ENCODE data around the gene KRTAP5-8.
A peak's percentile ranks its signal among the peaks of the same experiment; 100 is the strongest.
"Not testable (repeated sequence)": the region's sequence is repeated elsewhere in the genome, so short reads cannot be mapped to it uniquely, and the experiment has no call there.

The KRTAP5-8 gene

GRCh38 chr11:71543866-71544265 is 6.0 kb downstream of the KRTAP5-8 start:
- DNase-seq (ENCODE audit: low read depth in 2 of 2) = no peak

GRCh38 chr11:71544525-71545214 is 6.8 kb downstream of the KRTAP5-8 start:
- no peak for DNase-seq (ENCODE audit: low read depth in 2 of 2)

GRCh38 chr11:71545405-71545966 is 7.7 kb downstream of the KRTAP5-8 start:
- no peak for DNase-seq (ENCODE audit: low read depth in 2 of 2)

- no peak for DNase-seq (ENCODE audit: low read depth in 2 of 2)
Measured at GRCh38 chr11:71548120-71548519, 10.3 kb downstream of the KRTAP5-8 start, which contains the start of gene KRTAP5-9. Gene KRTAP5-9, plus strand, starts transcription at chr11:71548420. Its CDS starts 238 bp downstream, at chr11:71548658.

GRCh38 chr11:71548716-71549151 is 10.9 kb downstream of the KRTAP5-8 start:
- DNase-seq (ENCODE audit: low read depth in 2 of 2) = no peak

GRCh38 chr11:71551711-71552110 is 13.9 kb downstream of the KRTAP5-8 start:
- no peak for DNase-seq (ENCODE audit: low read depth in 2 of 2)

GRCh38 chr11:71554996-71555395 is 17.2 kb downstream of the KRTAP5-8 start:
- no peak for DNase-seq (ENCODE audit: low read depth in 2 of 2)

GRCh38 chr11:71555508-71555907 is 17.7 kb downstream of the KRTAP5-8 start:
- DNase-seq (ENCODE audit: low read depth in 2 of 2) = no peak

GRCh38 chr11:71556018-71556417 is 18.2 kb downstream of the KRTAP5-8 start:
- no peak for DNase-seq (ENCODE audit: low read depth in 2 of 2)

- DNase-seq (ENCODE audit: low read depth in 2 of 2) = no peak
Measured at GRCh38 chr11:71557257-71557656, 19.4 kb downstream of the KRTAP5-8 start.

GRCh38 chr11:71558996-71559395 is 21.2 kb downstream of the KRTAP5-8 start:
- no peak for DNase-seq (ENCODE audit: low read depth in 2 of 2)

GRCh38 chr11:71562120-71562519 is 24.3 kb downstream of the KRTAP5-8 start:
- no peak for DNase-seq (ENCODE audit: low read depth in 2 of 2)

GRCh38 chr11:71563406-71563805 is 25.6 kb downstream of the KRTAP5-8 start:
- DNase-seq (ENCODE audit: low read depth in 2 of 2) = peak in 1 of 2 donors; percentile 12

GRCh38 chr11:71564430-71564829 is 26.6 kb downstream of the KRTAP5-8 start:
- DNase-seq (ENCODE audit: low read depth in 2 of 2) = no peak

- DNase-seq (ENCODE audit: low read depth in 2 of 2) = no peak
Measured at GRCh38 chr11:71565263-71565662, 27.4 kb downstream of the KRTAP5-8 start, which contains the start of gene KRTAP5-10. Gene KRTAP5-10, plus strand, starts transcription at chr11:71565563. Its CDS starts 25 bp downstream, at chr11:71565588.

- no peak for DNase-seq (ENCODE audit: low read depth in 2 of 2)
Measured at GRCh38 chr11:71566081-71566620, 28.3 kb downstream of the KRTAP5-8 start.

GRCh38 chr11:71566626-71567599 is 29.1 kb downstream of the KRTAP5-8 start:
- not testable (repeated sequence) for DNase-seq (ENCODE audit: low read depth in 2 of 2)

- DNase-seq (ENCODE audit: low read depth in 2 of 2) = not testable (repeated sequence)
Measured at GRCh38 chr11:71567633-71568032, 29.8 kb downstream of the KRTAP5-8 start.

- no peak for DNase-seq (ENCODE audit: low read depth in 2 of 2)
Measured at GRCh38 chr11:71568704-71569349, 31.0 kb downstream of the KRTAP5-8 start.

GRCh38 chr11:71571101-71571850 is 33.5 kb downstream of the KRTAP5-8 start:
- DNase-seq (ENCODE audit: low read depth in 2 of 2) = not testable (repeated sequence)

GRCh38 chr11:71572811-71573210 is 35.0 kb downstream of the KRTAP5-8 start:
- no peak for DNase-seq (ENCODE audit: low read depth in 2 of 2)

Data from stimulated activated CD4-positive, alpha-beta T cell treated with anti-CD3 and anti-CD28 coated beads, Interleukin-15, amount 100 ng/mL, for 48 hours (primary cell).